ENCODE data around the gene NBEAL1.
"Not testable (repeated sequence)": the region's sequence is repeated elsewhere in the genome, so short reads cannot be mapped to it uniquely, and the experiment has no call there.

- not testable (repeated sequence) for TF ChIP-seq CTCF (IDR thresholded peaks at IDR 0.05; ENCODE audit: borderline replicate concordance, extremely low read depth, low read length, poor library complexity, severe bottlenecking); EZH2 (IDR thresholded peaks at IDR 0.05; ENCODE audit: borderline replicate concordance, low read depth, low read length, severe bottlenecking)
Measured at GRCh38 chr2:202969404-202969803, 45.3 kb upstream of the NBEAL1 start.
